ENCODE results near the gene HOXB4. TPM values are rescaled to one million over a fixed set of nuclear protein-coding genes. Genes with fewer than 3 reads are reported as not detected.

Gene HOXB4
- total RNA-seq, 1 donor = 0.31 TPM

- Histone ChIP-seq H3K27me3 (ENCODE audit: insufficient read depth, low read length) (peaks cover 70% of the 10 kb centered on the region), H3K4me3 (ENCODE audit: low read length) (peak overlapping the region; percentile 56), H3K4me1 (ENCODE audit: insufficient read depth, low read length) (peaks cover 42% of the 10 kb centered on the region), H3K9me3 (ENCODE audit: low read depth, low read length) (no peaks in the 10 kb centered on the region)
Measured at GRCh38 chr17:48577330-48577945, 712 bp downstream of the HOXB4 start.

DNA sequence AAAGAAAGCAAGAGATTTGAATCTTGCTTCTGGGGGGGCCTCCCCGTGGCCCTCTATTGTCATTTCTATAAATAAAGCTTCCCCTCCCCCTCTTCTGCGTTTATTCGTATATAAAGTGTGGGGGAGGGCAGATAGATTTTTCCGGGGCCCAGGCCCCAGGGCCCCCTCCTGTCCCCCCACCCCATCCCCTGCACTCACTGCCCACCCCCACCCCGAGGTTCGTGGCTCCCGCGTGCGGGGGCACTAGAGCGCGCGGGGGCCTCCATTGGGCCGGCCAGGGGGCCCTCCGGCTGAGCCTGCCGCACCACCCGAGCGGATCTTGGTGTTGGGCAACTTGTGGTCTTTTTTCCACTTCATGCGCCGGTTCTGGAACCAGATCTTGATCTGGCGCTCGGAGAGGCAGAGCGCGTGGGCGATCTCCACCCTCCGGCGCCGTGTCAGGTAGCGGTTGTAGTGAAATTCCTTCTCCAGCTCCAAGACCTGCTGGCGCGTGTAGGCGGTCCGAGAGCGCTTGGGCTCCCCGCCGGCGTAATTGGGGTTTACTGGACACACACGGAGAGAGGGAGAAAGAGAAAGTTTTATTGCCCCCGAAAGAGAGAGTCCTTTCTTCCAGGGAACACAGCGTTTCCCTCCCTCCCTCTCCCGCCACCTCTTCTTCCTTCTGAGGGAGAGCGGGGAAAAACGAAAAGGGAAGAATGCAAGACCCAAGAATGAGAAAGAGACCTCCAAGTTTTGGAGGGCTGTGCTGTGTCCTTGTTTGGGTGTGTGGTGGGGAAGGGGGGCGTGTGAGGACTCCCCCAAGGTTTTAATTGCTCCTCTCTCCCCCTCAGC, 1.5 kb downstream of the HOXB4 start:
- Histone ChIP-seq H3K9me3 (ENCODE audit: low read depth, low read length) (no peaks in the 10 kb centered on the region), H3K4me1 (ENCODE audit: insufficient read depth, low read length) (peaks cover 35% of the 10 kb centered on the region), H3K4me3 (ENCODE audit: low read length) (peak overlapping the region; percentile 56), H3K27me3 (ENCODE audit: insufficient read depth, low read length) (peaks cover 66% of the 10 kb centered on the region)

DNA sequence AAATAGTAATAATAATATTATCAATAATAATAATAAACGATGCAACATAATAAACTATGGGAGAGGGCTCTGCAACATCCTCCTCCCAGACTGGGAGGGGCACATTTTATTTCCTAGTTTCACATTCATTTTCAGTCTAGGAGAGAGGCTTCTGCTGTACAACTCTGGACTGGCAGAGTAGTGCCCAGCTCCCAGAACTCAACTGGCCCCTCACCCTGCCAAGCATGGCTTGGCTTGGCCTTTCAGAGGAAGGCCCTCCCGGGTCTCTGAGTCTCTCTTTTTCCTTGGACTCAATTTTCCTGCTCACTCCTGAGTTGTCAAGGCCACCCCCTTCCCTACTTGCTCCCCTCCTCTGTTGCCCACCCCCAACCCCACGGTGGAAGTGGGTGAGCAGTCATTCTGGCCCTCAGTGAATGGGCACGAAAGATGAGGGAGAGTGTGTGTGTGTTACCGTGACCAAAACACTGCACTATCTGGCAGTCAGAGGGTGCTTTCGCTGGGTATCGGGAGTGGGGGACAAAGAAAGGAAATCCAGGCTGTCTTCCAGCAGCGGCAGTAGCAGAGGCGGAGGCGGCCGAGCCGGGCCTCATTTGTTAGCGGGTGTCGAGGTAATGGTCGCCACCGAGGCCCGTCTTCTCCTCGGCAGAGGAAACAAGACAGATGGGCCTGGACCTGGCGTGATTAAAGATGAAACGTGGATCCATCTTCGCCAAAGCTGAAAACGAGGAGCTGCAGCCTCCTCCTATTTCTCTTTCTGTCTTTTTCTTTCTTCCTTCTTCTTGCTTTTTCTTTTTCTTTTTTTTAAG, 2.3 kb downstream of the HOXB4 start:
- Histone ChIP-seq H3K9me3 (ENCODE audit: low read depth, low read length) (no peaks in the 10 kb centered on the region), H3K4me1 (ENCODE audit: insufficient read depth, low read length) (peaks cover 31% of the 10 kb centered on the region), H3K4me3 (ENCODE audit: low read length) (no peak overlapping the region), H3K27me3 (ENCODE audit: insufficient read depth, low read length) (peaks cover 61% of the 10 kb centered on the region)

- H3K4me1 ChIP-seq (ENCODE audit: insufficient read depth, low read length) = peaks cover 31% of the 10 kb centered on the region
- H3K27me3 ChIP-seq (ENCODE audit: insufficient read depth, low read length) = peaks cover 61% of the 10 kb centered on the region
- no peak overlapping the region for H3K4me3 ChIP-seq (ENCODE audit: low read length)
- no peaks in the 10 kb centered on the region for H3K9me3 ChIP-seq (ENCODE audit: low read depth, low read length)
Measured at GRCh38 chr17:48575066-48575582, 3.0 kb downstream of the HOXB4 start.

DNA sequence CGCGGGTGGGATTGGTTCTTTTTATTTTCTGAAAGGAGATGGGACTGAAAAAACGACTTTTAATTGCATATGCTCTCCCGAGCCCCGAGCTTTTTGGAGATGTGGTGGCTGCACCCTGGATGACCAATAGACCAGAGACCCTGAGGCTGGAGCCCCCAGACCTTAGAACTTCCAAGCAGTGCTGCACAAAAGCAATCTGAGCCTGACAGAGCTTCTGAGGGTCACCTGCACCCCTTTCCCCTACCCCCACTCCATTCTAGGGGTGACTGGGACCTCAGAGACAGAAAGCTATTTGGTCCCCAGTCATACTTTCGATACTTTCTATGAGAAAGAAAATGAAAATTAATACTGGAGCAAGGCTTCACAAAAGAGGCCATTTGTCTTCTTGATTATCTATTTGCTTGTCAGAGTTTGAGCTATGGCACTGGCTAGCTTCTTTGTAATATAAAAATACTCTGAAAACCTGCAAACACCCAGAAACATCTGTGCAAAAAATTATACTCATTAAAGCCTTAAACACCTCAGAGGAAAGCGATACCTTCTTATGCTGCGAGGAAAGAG, 3.6 kb downstream of the HOXB4 start:
- Histone ChIP-seq H3K27me3 (ENCODE audit: insufficient read depth, low read length) (peaks cover 61% of the 10 kb centered on the region), H3K4me3 (ENCODE audit: low read length) (no peak overlapping the region), H3K9me3 (ENCODE audit: low read depth, low read length) (no peaks in the 10 kb centered on the region), H3K4me1 (ENCODE audit: insufficient read depth, low read length) (peaks cover 31% of the 10 kb centered on the region)

GRCh38 chr17:48571826-48572417, 6.2 kb downstream of the HOXB4 start:
- Histone ChIP-seq H3K9me3 (ENCODE audit: low read depth, low read length) (no peaks in the 10 kb centered on the region), H3K27me3 (ENCODE audit: insufficient read depth, low read length) (peaks cover 66% of the 10 kb centered on the region)

GRCh38 chr17:48571024-48571818, 6.9 kb downstream of the HOXB4 start:
- no peak overlapping the region for H3K4me3 ChIP-seq (ENCODE audit: low read length)
- no peaks in the 10 kb centered on the region for H3K9me3 ChIP-seq (ENCODE audit: low read depth, low read length)
- H3K27me3 ChIP-seq (ENCODE audit: insufficient read depth, low read length) = peaks cover 64% of the 10 kb centered on the region
- peaks cover 6% of the 10 kb centered on the region for H3K4me1 ChIP-seq (ENCODE audit: insufficient read depth, low read length)

More at GRCh38 chr17:48571826-48572417, 6.2 kb downstream of the HOXB4 start:
- H3K4me1 ChIP-seq (ENCODE audit: insufficient read depth, low read length) = peaks cover 13% of the 10 kb centered on the region
- no peak overlapping the region for H3K4me3 ChIP-seq (ENCODE audit: low read length)

- no peaks in the 10 kb centered on the region for H3K4me1 ChIP-seq (ENCODE audit: insufficient read depth, low read length)
- peaks cover 61% of the 10 kb centered on the region for H3K27me3 ChIP-seq (ENCODE audit: insufficient read depth, low read length)
- H3K9me3 ChIP-seq (ENCODE audit: low read depth, low read length) = no peaks in the 10 kb centered on the region
- H3K4me3 ChIP-seq (ENCODE audit: low read length) = no peak overlapping the region
Measured at GRCh38 chr17:48570325-48571023, 7.7 kb downstream of the HOXB4 start.

DNA sequence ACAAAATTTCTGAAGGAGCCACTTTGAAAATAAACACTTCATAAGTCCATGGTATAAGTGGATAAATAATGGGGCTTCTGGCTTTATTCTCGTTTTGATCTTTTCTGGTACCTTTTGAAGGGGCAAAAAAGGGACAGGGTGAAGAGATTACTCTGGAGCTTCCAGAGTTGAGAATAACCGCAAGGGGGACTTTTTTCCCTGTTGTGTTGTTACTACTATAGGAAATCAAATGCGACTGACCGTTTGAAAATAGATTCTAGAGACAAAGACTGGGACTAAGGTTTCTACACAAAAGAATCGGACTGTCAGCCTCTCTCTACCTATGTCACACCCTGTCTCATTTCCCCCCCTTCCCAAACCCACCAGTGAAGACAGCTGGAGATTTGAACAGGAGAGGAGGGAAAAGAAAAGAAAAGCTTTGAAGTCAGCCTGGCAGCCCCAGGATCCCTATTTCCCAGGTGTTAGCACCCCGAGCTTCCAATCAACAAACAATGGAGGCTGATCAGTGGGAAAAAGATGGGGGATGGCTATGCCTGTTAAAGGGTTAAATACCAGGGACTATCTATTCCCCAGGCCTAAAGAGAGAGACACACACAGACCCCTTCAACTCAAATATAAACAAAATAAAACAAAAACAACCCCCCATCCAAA, 8.4 kb downstream of the HOXB4 start:
- H3K27me3 ChIP-seq (ENCODE audit: insufficient read depth, low read length) = peaks cover 61% of the 10 kb centered on the region

GRCh38 chr17:48569240-48569582, 8.9 kb downstream of the HOXB4 start:
- peaks cover 64% of the 10 kb centered on the region for H3K27me3 ChIP-seq (ENCODE audit: insufficient read depth, low read length)
- no peak overlapping the region for H3K4me3 ChIP-seq (ENCODE audit: low read length)
- no peaks in the 10 kb centered on the region for H3K9me3 ChIP-seq (ENCODE audit: low read depth, low read length)
- no peaks in the 10 kb centered on the region for H3K4me1 ChIP-seq (ENCODE audit: insufficient read depth, low read length)

More for the DNA sequence above, 8.4 kb downstream of the HOXB4 start:
- no peak overlapping the region for H3K4me3 ChIP-seq (ENCODE audit: low read length)
- no peaks in the 10 kb centered on the region for H3K9me3 ChIP-seq (ENCODE audit: low read depth, low read length)
- no peaks in the 10 kb centered on the region for H3K4me1 ChIP-seq (ENCODE audit: insufficient read depth, low read length)

DNA sequence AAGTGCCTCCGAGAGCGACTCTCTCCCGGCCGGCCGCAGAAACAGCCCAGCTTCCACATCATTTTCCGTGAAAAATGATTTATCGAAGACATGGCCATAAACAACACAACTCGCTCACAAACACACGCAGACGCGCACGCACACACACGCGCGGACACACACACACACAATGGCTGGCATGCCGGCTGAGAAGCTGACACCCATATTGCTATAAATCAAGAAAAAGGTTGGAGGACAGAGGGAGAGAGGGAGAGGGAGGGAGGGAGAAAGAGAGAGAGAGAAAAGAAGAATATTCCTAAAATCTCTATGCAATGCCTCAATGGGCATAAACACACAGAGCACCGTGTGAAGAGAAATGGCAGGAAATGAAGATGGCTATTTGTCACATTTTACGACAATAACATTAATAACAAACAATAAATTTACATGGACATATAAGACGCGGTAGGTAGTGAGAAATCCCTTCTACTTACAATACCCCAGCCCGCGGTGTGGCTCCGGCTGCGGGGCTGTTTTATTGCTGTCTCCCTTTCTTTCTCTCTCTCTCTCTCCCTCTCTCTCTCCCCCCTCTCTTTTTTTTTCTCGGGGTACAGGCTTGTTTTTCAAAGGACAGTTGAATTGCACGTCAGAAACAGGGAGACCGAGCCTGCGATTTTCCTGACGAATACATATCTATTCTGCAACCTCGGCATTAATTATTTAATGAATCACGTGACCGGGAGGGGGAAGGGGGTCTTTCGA, 9.5 kb downstream of the HOXB4 start:
- Histone ChIP-seq H3K4me3 (ENCODE audit: low read length) (no peak overlapping the region), H3K4me1 (ENCODE audit: insufficient read depth, low read length) (no peaks in the 10 kb centered on the region), H3K9me3 (ENCODE audit: low read depth, low read length) (no peaks in the 10 kb centered on the region), H3K27me3 (ENCODE audit: insufficient read depth, low read length) (peaks cover 64% of the 10 kb centered on the region)

DNA sequence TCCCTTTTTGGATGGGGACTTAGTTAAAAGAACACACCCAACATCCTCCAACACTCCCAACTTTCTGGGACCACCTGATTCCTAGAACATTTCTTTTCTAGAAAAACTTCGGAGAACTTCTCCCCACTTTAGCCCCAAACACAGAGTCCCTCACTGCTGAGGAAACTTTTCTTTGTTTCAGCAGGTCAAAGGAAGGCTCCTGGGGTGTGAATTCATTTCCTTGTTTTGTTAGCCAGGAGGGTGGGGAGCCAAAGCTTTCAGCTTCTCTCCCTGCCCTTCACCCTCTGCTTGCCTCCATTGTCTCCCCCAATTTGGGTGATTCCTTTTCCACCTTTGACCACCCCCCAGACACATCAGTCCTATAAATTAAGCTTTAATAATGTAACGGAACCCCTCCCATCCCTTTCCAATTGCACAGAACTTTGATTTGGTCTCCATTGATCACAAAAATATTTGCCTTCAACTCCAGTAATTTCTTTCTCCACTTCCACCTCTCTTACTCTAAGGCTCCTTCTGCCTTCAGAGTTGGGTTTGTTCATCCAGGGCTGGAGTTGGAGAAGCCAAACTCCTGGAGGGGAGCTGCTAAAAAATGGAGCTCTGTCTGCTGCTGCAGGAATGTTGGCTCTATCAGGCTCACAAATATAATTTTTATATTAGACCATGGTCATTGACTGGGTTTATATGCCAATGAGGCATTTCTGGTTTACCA, 10.3 kb downstream of the HOXB4 start:
- no peaks in the 10 kb centered on the region for H3K4me1 ChIP-seq (ENCODE audit: insufficient read depth, low read length)
- no peak overlapping the region for H3K4me3 ChIP-seq (ENCODE audit: low read length)
- no peaks in the 10 kb centered on the region for H3K9me3 ChIP-seq (ENCODE audit: low read depth, low read length)
- H3K27me3 ChIP-seq (ENCODE audit: insufficient read depth, low read length) = peaks cover 66% of the 10 kb centered on the region
